GM18907 (cell line): ENCODE measurements around the gene CAMTA2.
A peak's percentile ranks its signal among the peaks of the same experiment; 100 is the strongest.

ENCODE experiments used
- ATAC-seq: cut with Tn5 transposase; IDR thresholded peaks from one replicate; pipeline ENCODE4 v1.9.1; 2021; ENCODE audit warnings: mild to moderate bottlenecking, moderate library complexity; ENCODE audit not compliant: unreplicated experiment

Gene CAMTA2

GRCh38 chr17:4968486-4969046 lies 18.9 kb downstream of the CAMTA2 start:
- ATAC-seq = no peak

- ATAC-seq = peak; percentile 66
Observed at GRCh38 chr17:4967539-4968485, 19.7 kb downstream of the CAMTA2 start, which contains the start of gene SPAG7. SPAG7 (minus strand) TSS chr17:4967817; CDS start chr17:4967804, 13 bp downstream.

- peak; percentile 79 for ATAC-seq
Observed at GRCh38 chr17:4966844-4967538, 20.5 kb downstream of the CAMTA2 start.

GRCh38 chr17:4965311-4965986 lies 22.0 kb downstream of the CAMTA2 start:
- no peak for ATAC-seq

GRCh38 chr17:4960279-4960922 lies 27.1 kb downstream of the CAMTA2 start:
- no peak for ATAC-seq

- ATAC-seq = no peak
Observed at GRCh38 chr17:4959261-4959965, 28.1 kb downstream of the CAMTA2 start.

- ATAC-seq = no peak
Observed at GRCh38 chr17:4958102-4958501, 29.4 kb downstream of the CAMTA2 start.

- no peak for ATAC-seq
Observed at GRCh38 chr17:4956493-4957061, 30.9 kb downstream of the CAMTA2 start.

GRCh38 chr17:4955091-4955490 lies 32.4 kb downstream of the CAMTA2 start:
- no peak for ATAC-seq

GRCh38 chr17:4953451-4953961 lies 34.0 kb downstream of the CAMTA2 start:
- ATAC-seq = no peak

GRCh38 chr17:4951486-4951885 lies 36.0 kb downstream of the CAMTA2 start:
- no peak for ATAC-seq

- ATAC-seq = no peak
Observed at GRCh38 chr17:4950746-4951204, 36.7 kb downstream of the CAMTA2 start, which contains the start of gene ENO3. ENO3 (plus strand) TSS chr17:4951119; CDS start chr17:4951830, 711 bp downstream.

GRCh38 chr17:4950075-4950745 lies 37.3 kb downstream of the CAMTA2 start:
- ATAC-seq = no peak

GRCh38 chr17:4949321-4950074 lies 38.0 kb downstream of the CAMTA2 start:
- ATAC-seq = peak; percentile 37

GRCh38 chr17:4948931-4949320 lies 38.5 kb downstream of the CAMTA2 start:
- ATAC-seq = peak; percentile 39

- peak; percentile 16 for ATAC-seq
Observed at GRCh38 chr17:4948166-4948930, 39.1 kb downstream of the CAMTA2 start, which contains the start of gene PFN1. PFN1 (minus strand) TSS chr17:4948530; CDS start chr17:4948394, 136 bp downstream.
